Subcutaneous adipose tissue (tissue), 4 donors: ENCODE results near the gene AGPAT3. TPM values are rescaled to one million over a fixed set of nuclear protein-coding genes. Genes with fewer than 3 reads are reported as not detected.

Experiments
- total RNA-seq, 4 donors: library from RNA; depleted of rRNA; stranded (reverse); fragments of >200 nt; gene quantifications; one replicate each; pipeline ENCODE4 v1.1.0, GENCODE V29; 2016
- TF ChIP-seq, protein P1 (sequence below): fragments of 450-650 bp; IDR thresholded peaks from one replicate; pipeline ENCODE4 v1.5.1; 2016; ENCODE audit warnings: low read depth, mild to moderate bottlenecking, control low read depth, antibody characterized with exemption, moderate library complexity

The AGPAT3 gene
- total RNA-seq, 4 donors from 2014 or later = 29.7 to 66.5 (median 33.8) TPM

- TF ChIP-seq, protein P1, sequence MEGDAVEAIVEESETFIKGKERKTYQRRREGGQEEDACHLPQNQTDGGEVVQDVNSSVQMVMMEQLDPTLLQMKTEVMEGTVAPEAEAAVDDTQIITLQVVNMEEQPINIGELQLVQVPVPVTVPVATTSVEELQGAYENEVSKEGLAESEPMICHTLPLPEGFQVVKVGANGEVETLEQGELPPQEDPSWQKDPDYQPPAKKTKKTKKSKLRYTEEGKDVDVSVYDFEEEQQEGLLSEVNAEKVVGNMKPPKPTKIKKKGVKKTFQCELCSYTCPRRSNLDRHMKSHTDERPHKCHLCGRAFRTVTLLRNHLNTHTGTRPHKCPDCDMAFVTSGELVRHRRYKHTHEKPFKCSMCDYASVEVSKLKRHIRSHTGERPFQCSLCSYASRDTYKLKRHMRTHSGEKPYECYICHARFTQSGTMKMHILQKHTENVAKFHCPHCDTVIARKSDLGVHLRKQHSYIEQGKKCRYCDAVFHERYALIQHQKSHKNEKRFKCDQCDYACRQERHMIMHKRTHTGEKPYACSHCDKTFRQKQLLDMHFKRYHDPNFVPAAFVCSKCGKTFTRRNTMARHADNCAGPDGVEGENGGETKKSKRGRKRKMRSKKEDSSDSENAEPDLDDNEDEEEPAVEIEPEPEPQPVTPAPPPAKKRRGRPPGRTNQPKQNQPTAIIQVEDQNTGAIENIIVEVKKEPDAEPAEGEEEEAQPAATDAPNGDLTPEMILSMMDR = no peak
Observed at GRCh38 chr21:43993420-43993934, 128.5 kb downstream of the AGPAT3 start.

DNA sequence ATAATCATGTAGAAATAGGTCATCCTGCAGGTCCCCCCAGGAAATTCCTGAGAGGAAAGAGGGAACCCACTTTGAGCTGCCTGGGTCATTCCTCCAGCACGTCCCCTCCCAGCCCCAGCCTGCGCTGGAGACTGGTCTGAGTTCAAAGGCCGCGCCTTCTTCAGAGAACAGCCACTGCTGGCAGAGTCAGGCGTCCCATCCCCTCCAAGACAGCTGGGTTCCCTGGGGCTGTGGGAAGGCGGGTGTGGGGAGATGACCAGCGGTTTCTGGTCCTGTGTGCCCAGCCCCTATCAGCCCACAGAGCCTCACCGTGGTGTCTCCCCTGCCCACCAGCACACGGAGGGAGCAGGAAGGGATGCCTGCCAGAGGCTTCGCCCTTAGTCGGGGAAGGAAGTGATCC is 129.1 kb downstream of the AGPAT3 start:
- TF ChIP-seq, protein P1 = no peak

DNA sequence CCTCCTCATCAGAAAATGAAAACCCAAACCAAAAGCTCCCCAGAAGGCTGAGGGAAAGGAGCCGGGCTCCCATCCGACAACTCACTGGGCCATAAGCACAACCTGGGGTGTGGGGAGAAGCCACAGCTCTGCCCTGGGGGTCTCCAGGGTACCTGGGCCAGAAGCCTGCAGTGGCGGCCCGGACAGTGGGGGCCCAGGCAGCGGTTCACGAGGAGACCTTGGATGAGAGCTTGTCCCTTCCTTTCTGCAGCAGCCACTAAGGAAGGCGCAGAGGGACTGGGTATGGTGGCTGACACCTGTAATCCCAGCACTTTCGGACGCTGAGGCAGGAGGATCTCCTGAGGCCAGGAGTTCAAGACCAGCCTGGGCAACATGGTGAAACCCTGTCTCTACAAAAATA is 129.6 kb downstream of the AGPAT3 start:
- TF ChIP-seq, protein P1 = no peak

- TF ChIP-seq, protein P1 = no peak
Observed at GRCh38 chr21:43995521-43996105, 130.6 kb downstream of the AGPAT3 start.

DNA sequence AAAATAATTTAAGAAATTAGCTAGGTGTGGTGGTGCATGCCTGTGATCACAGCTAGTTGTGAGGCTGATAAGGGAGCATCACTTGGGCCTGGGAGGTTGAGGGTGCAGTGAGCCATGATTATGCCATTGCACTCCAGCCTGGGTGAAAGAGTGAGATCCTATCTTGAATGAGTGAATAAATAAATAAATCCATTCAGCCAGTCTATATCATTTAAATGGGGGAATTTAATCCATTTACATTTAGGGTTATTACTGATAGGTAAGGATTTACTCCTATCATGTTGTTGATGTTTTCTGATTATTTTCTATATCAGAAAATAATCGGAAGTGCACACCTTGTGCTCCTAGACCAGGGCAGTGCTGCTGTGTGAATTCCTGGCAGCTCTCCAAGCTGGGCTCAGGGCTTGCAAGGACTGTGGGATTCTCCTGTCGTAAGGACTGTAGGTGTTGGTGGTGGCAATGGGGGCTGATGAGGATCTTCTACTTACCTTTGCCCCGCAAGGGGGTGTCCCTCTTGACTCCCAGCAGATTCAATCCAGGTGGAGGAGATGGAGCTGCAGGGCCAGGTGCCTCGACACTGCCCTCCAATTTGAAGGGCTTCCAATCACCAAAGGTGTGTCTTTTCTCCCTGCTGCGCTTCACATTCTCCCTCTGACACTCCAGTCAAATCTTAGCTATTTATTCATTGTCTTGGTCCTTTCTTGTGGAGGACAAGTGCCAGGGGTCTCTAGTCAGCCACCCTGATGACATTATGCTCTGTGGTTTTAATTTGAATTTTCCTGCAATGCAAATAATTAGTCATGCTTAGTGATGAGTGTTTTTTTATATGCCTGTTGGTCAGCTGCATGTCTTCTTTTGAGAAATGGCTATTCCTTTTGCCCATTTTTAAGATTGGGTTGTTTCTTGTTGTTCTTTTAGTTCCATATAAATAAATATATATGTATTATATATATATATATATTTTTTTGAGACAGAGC is 133.0 kb downstream of the AGPAT3 start:
- TF ChIP-seq, protein P1 = no peak

DNA sequence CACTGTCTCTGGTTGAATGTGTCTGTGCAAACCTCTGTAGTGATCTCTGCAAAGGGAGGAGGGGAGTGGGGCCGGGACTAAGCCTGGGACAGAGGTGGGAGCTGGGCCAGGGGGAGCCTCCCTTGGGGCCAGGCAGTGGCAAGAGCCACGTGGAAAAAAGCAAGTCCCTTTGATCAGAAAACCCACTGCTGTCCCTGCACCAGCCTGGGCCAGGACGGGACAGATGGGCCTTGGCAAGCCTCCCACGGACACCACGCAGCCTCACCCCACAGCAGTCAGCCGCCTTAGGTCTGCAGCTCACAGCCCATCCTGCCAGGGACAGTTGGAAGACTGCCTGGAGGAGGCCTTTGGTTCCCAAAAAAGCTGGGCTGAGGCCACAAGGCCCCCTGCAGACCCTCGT is 135.3 kb downstream of the AGPAT3 start:
- TF ChIP-seq, protein P1 = no peak

- TF ChIP-seq, protein P1 = no peak
Observed at GRCh38 chr21:44002511-44002910, 137.5 kb downstream of the AGPAT3 start.
